Endothelial cell of umbilical vein (primary cell): ENCODE results near the gene MAX. TPM values are rescaled to one million over a fixed set of nuclear protein-coding genes. Genes with fewer than 3 reads are reported as not detected.

Experiments used
- BruUV-seq: library from RNA; stranded (reverse); fragments of 400-500 nt; replicated peaks from 2 replicates; lab custom pipeline; 2021; lab: Mats Ljungman, UMichigan
- CTCF ChIA-PET: fragments of 300-600, 350-600 bp; sonication (Branson Sonifier 250); formaldehyde crosslinking; loops from one replicate; lab custom pipeline; 2021; ENCODE audit warnings: antibody characterized with exemption, inconsistent platforms; lab: Charles Lee
- POLR2A ChIA-PET: fragments of 300-600, 350-600 bp; sonication (Branson Sonifier 250); formaldehyde crosslinking; loops from one replicate; lab custom pipeline; 2021; ENCODE audit warnings: antibody characterized with exemption, inconsistent platforms; lab: Charles Lee
- DNase-seq: peaks from one replicate; pipeline ENCODE4 v3.0.0-alpha.2; 2011; ENCODE audit warnings: low read depth, low spot score
- FAIRE-seq: peaks from 2 replicates; lab custom pipeline; 2011; peaks lifted over from hg19 to GRCh38; lab: Jason Lieb, UNC
- H2AFZ ChIP-seq: 2 replicates; pipeline ENCODE4 v1.6.0; 2012; ENCODE audit warnings: low read depth, low read length, control low read depth, inconsistent platforms
- H3K27ac ChIP-seq: 2 replicates; pipeline ENCODE4 v1.5.1; 2011; ENCODE audit warnings: low read depth, mild to moderate bottlenecking, control low read depth, low read length, moderate library complexity; ENCODE audit not compliant: insufficient read depth
- H3K27me3 ChIP-seq, 2 experiments: 2 replicates each; pipeline versions ENCODE4 v1.6.0 to v1.6.1; 2011; ENCODE audit warnings: low read length in 2 of 2, mixed read lengths in 1 of 2; ENCODE audit not compliant: control insufficient read depth in 2 of 2, insufficient read depth in 2 of 2
- H3K36me3 ChIP-seq, 2 experiments: 2 replicates in 1 of 2; 3 replicates in 1 of 2; pipeline ENCODE4 v1.5.1; 2011; ENCODE audit warnings: low read length in 2 of 2, mild to moderate bottlenecking in 1 of 2, moderate library complexity in 1 of 2; ENCODE audit not compliant: control insufficient read depth in 2 of 2, insufficient read depth in 2 of 2; ENCODE audit errors: extremely low read depth in 1 of 2
- H3K4me1 ChIP-seq: 3 replicates; pipeline ENCODE4 v1.5.1; 2011; ENCODE audit warnings: mild to moderate bottlenecking, low read length; ENCODE audit not compliant: control insufficient read depth, insufficient read depth; ENCODE audit errors: extremely low read depth
- H3K4me2 ChIP-seq: 2 replicates; pipeline ENCODE4 v1.6.1; 2011; ENCODE audit warnings: low read length, control low read depth, mixed read lengths; ENCODE audit not compliant: insufficient read depth
- H3K4me3 ChIP-seq, 3 experiments: fragments of 200-600 bp in 1 of 3; sonication (generic), shearing (Covaris generic) in 1 of 3; replicated peaks in 1 of 3; 2 replicates each; pipeline ENCODE4 v1.5.1; 2011 to 2016; ENCODE audit warnings: control low read depth in 3 of 3, low read length in 3 of 3, mild to moderate bottlenecking in 2 of 3, inconsistent platforms in 1 of 3, low read depth in 1 of 3, moderate library complexity in 1 of 3; ENCODE audit not compliant: insufficient read depth in 1 of 3
- H3K79me2 ChIP-seq: 2 replicates; pipeline ENCODE4 v1.6.0; 2012; ENCODE audit warnings: low read length, inconsistent platforms; ENCODE audit not compliant: control insufficient read depth, insufficient read depth
- H3K9ac ChIP-seq: replicated peaks from 2 replicates; pipeline ENCODE3; 2011; ENCODE audit warnings: low read length, control low read depth; ENCODE audit not compliant: insufficient read depth; ENCODE audit errors: extremely low read depth
- H3K9me1 ChIP-seq: replicated peaks from 3 replicates; pipeline ENCODE4 v1.6.0; 2011; ENCODE audit warnings: mild to moderate bottlenecking, low read length; ENCODE audit not compliant: control insufficient read depth, insufficient read depth; ENCODE audit errors: extremely low read depth
- H3K9me3 ChIP-seq: replicated peaks from 2 replicates; pipeline ENCODE4 v1.5.1; 2012; ENCODE audit warnings: low read length, inconsistent platforms; ENCODE audit not compliant: control insufficient read depth, insufficient read depth
- H4K20me1 ChIP-seq: replicated peaks from 2 replicates; pipeline ENCODE3; 2011; ENCODE audit warnings: mild to moderate bottlenecking, low read length; ENCODE audit not compliant: control insufficient read depth, insufficient read depth; ENCODE audit errors: extremely low read depth
- CTCF ChIP-seq, 2 donors: IDR thresholded peaks; 1 replicate in 1 of 2; 2 replicates in 1 of 2; pipeline ENCODE4 v1.5.1; 2011; ENCODE audit warnings: low read length in 2 of 2, mild to moderate bottlenecking in 2 of 2, moderate library complexity in 2 of 2, control low read depth in 1 of 2, inconsistent platforms in 1 of 2, low read depth in 1 of 2; ENCODE audit not compliant: insufficient read depth in 1 of 2; ENCODE audit errors: extremely low read depth in 1 of 2
- EZH2 ChIP-seq: IDR thresholded peaks from 2 replicates; pipeline ENCODE4 v1.6.1; 2012; ENCODE audit warnings: borderline replicate concordance, low read depth, mild to moderate bottlenecking, moderate library complexity, low read length, inconsistent platforms; ENCODE audit not compliant: severe bottlenecking
- FOS ChIP-seq: IDR thresholded peaks from 2 replicates; pipeline ENCODE4 v1.6.1; 2011; ENCODE audit warnings: mild to moderate bottlenecking, low read length, moderate library complexity, borderline replicate concordance; ENCODE audit not compliant: insufficient read depth
- GATA2 ChIP-seq: IDR thresholded peaks from 2 replicates; pipeline ENCODE4 v1.7.0; 2011; ENCODE audit warnings: low read depth, mild to moderate bottlenecking, moderate library complexity, mixed read lengths, low read length; ENCODE audit not compliant: insufficient read length, insufficient read depth
- JUN ChIP-seq: IDR thresholded peaks from 2 replicates; pipeline ENCODE4 v1.6.1; 2011; ENCODE audit warnings: borderline replicate concordance, low read depth; ENCODE audit not compliant: insufficient read length, insufficient read depth
- MAX ChIP-seq: IDR thresholded peaks from 2 replicates; pipeline ENCODE4 v1.6.1; 2011; ENCODE audit not compliant: insufficient read depth, insufficient read length
- MYC ChIP-seq: IDR thresholded peaks from one replicate; pipeline ENCODE4 v1.6.1; 2011; ENCODE audit warnings: mild to moderate bottlenecking, low read depth, low read length
- POLR2A ChIP-seq: IDR thresholded peaks from 2 replicates; pipeline ENCODE4 v1.6.1; 2012; ENCODE audit warnings: low read depth, mild to moderate bottlenecking, control low read depth, low read length
- POLR2AphosphoS5 ChIP-seq: IDR thresholded peaks from 2 replicates; pipeline ENCODE4 v1.6.1; 2012; ENCODE audit warnings: low read depth, mild to moderate bottlenecking, control low read depth, low read length, moderate library complexity; ENCODE audit not compliant: insufficient read depth
- dilution Hi-C: fragments of 300-500 bp; cut with MboI; formaldehyde crosslinking; loops from one replicate; pipeline ENCODE4 v1.15.0; 2019; ENCODE audit warnings: low sequenced_read_pairs; ENCODE audit not compliant: extremely low pct_ligation_motif_present
- intact Hi-C: fragments of 100-400 bp; cut with micrococcal nuclease; formaldehyde crosslinking; loops from one replicate; pipeline ENCODE4 v1.10.0; 2022
- polyA plus RNA-seq, 4 experiments: library from polyadenylated mRNA; depleted of rRNA in 3 of 4; stranded (reverse) in 3 of 4; unstranded in 1 of 4; fragments of >200 nt; gene quantifications; 2 replicates each; pipeline versions ENCODE4 v1.2.1 to v1.2.3, GENCODE V29; 2011 to 2012; ENCODE audit warnings: missing spikeins in 1 of 4
- total RNA-seq: library from RNA; stranded (reverse); gene quantifications from 2 replicates; pipeline ENCODE4 v1.2.3, GENCODE V29; 2021

Gene MAX
- total and polyA plus RNA-seq, 2 donors (not counting 3 experiments of a cell fraction or from before 2014, with no cell fraction given): 70.1 to 79.5 TPM

- Histone ChIP-seq H3K36me3 (peaks cover 2 to 8% of the 10 kb centered on the region in 2 experiments), H3K27me3 (no peaks in the 10 kb centered on the region), H3K27ac (no peak overlapping the region), H3K4me2 (no peak overlapping the region), H3K4me1 (no peaks in the 10 kb centered on the region), H3K4me3 (no peak overlapping the region), H4K20me1 (no peaks in the 10 kb centered on the region), H2AFZ (no peak overlapping the region), H3K9me1 (no peaks in the 10 kb centered on the region), H3K9ac (no peak overlapping the region), H3K79me2 (no peaks in the 10 kb centered on the region), H3K9me3 (no peaks in the 10 kb centered on the region)
- FAIRE-seq (no peak), DNase-seq (no peak)
- ChIA-PET CTCF (no interaction called here), POLR2A (no interaction called here)
- no TSS peak for BruUV-seq
- no peak for TF ChIP-seq MAX
- no peak for TF ChIP-seq POLR2AphosphoS5
- no peak for TF ChIP-seq JUN
- no peak for TF ChIP-seq CTCF (IDR thresholded peaks at IDR 0.05; ENCODE audit: extremely low read depth in 1 of 2, insufficient read depth in 1 of 2, low read depth in 1 of 2, low read length in 2 of 2)
- no peak for TF ChIP-seq FOS
- no peak for TF ChIP-seq MYC
- no peak for TF ChIP-seq POLR2A
- TF ChIP-seq GATA2: no peak
- TF ChIP-seq EZH2: no peak
- intact Hi-C loops (no loop called here), dilution Hi-C loops (no loop called here)
These were observed 48.9 kb downstream of the MAX start for GRCh38 chr14:65053466-65053865.
